GM21786 (cell line): Measurements from ENCODE around the gene IDH3A.

ENCODE experiments used
- ATAC-seq: cut with Tn5 transposase; IDR thresholded peaks from one replicate; pipeline ENCODE4 v1.9.1; 2021; ENCODE audit not compliant: unreplicated experiment

Gene IDH3A

DNA sequence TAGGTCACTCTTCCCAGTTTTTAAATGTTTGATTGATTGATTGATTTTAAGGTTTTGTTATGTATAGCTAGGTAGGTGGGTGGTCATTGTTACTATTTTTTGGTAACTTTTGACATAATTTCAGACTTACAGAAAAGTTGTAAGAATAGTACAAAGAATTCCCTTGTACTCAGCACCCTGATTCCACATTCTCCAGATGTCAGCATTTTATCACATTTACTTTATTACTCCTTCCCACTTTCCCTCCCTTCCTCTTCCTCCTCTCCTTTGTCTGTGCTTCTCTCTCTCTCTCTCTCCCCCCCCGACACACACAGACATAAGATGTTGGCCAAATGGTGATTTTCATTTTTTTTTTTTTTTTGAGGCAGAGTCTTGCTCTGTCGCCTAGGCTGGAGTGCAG lies 14.8 kb downstream of the IDH3A start:
- ATAC-seq: no peak

GRCh38 chr15:78167227-78167888 lies 18.2 kb downstream of the IDH3A start:
- ATAC-seq: peak; percentile 72

DNA sequence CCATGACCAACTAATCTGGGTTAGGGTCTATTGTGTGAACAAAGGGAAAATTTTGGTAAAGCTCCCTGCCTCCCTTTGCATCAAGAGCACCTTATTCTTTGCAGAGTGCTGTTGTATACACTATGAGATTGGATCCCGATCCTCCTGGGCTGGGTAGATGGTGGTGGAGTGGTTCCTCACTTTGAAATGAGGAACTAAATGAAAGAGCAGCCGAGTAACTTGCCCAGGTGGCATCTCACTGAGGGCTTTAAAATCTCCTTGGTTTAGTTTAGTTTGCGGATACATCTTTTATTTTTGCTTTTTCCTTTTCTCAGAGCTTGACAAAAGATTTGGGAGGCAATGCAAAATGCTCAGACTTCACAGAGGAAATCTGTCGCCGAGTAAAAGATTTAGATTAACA lies 19.4 kb downstream of the IDH3A start:
- no peak for ATAC-seq

- ATAC-seq: peak; percentile 65
Measured at GRCh38 chr15:78170848-78171773, 21.9 kb downstream of the IDH3A start.

DNA sequence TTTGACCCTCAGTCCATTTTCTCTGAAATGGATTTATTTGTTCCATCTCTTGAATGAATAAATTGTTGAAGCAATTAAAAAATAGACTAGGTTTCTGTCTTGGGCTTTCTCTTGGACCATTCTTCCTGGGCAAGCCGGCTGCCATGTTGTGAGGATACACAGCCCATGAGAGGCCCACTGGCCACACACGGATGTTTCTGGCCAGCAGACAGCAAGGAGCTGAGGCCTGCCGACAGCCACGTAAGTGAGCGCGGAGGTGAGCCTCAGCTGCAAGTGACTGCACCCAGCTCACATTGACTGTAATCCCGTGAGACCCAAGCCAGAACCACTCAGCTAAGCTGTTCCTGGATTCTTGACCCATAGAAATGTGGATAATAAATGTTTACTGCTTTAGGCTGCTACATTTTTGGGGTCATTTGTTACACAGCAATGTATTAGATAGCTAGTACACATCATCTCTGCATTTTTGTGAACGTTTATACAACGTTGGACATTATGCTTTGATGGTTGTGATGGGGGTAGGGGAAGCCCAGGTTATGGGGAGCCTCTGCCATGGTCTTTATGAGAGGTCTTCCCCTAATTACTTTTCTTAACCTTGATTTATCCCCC lies 22.8 kb downstream of the IDH3A start:
- ATAC-seq: no peak

GRCh38 chr15:78174401-78174800 lies 25.2 kb downstream of the IDH3A start:
- ATAC-seq: no peak

- no peak for ATAC-seq
Measured at GRCh38 chr15:78175330-78175729, 26.2 kb downstream of the IDH3A start.

DNA sequence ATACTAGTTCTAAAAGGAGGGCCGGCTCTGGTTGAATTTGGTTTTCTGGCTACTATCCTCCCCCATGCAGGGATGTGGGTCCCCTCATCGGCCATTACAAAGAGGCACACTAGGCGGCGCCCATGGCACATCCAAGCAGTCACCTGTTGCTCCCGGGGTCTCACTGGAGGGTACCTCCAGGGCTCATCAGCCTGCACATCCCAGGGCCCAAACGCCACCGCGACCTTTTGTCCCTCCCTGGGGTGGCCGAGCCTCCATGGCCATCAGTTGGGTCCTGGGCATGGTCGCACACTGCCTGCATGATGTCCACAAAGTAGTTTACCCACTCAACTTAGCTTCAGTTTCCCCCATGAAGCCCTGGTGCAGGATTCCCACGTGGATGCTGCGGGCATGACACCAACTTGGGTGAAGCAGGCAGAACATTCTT lies 28.3 kb downstream of the IDH3A start:
- no peak for ATAC-seq

DNA sequence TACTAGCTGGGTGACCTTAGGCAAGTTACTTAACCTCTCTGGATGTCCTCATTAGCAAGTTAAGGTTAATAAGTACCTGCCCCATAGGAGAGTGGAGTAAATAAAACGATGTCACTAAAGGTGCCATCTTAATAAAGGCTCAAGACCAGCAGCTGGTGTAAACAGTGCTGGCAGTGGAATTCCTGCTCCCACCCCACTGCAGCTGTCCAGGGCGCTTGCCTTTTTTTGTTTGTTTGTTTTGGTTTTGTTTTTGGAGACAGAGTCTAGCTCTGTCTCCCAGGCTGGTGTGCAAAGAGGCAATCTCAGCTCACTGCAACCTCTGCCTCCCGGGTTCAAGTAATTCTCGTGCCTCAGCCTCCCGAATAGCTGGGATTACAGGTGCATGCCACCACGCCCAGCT lies 28.9 kb downstream of the IDH3A start:
- ATAC-seq: no peak

GRCh38 chr15:78179286-78179840 lies 30.2 kb downstream of the IDH3A start:
- ATAC-seq: no peak

DNA sequence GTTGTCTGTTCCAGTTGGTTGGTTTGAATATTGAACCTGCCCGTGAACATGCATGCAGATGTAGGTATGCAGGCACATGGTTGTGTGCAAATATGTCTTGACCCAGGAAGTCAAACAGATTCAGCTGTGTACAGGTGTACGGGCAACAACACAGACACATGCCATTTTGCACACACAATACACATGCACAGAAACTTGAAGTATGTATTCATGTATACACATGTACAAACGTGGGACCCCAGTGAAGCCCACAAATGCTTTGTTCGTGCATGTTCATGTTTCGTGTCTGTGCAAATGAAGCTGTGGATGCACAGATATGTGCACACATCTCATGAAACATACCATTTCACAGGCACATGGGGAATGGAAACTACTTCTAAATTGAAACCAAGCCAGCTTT lies 30.7 kb downstream of the IDH3A start:
- no peak for ATAC-seq

GRCh38 chr15:78182336-78182700 lies 33.2 kb downstream of the IDH3A start:
- ATAC-seq: no peak

GRCh38 chr15:78182821-78183220 lies 33.7 kb downstream of the IDH3A start:
- ATAC-seq: no peak

DNA sequence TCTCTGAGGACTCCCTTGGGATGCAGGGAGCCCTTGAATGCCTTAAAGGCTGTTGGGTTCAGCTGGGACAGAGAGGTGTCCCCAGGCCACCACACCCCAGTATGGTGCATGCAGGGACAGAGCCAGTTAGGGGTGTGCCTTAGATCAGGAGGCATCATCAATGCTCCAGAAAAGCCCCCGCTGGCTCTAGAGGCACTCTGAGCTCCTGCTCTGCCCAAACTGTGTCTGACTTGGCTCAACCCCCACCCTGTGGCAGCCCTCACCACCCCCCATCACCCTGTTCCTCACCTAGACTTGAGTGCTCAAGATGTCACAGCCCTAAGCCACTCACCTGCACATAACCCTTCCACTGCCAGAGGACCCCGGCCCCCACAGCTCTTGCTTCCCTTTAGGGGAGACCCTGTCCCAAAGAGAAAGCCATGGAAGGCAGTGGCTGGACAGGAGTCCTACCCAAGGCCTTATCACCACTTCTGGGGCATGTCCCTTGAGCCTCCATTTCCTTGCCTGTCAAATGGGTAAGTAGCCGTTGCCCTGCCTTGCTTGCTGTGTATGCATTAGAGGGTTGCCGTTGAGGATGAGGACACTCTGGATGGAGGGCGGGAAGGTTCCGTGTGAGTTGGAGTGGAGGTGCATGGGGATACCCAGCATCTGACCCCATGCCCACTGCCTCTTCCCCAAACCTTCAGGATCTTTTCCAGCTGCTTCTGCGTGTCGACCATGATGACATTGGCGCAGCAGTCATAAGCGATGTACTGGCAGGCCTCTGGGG lies 43.8 kb downstream of the IDH3A start:
- ATAC-seq: no peak

DNA sequence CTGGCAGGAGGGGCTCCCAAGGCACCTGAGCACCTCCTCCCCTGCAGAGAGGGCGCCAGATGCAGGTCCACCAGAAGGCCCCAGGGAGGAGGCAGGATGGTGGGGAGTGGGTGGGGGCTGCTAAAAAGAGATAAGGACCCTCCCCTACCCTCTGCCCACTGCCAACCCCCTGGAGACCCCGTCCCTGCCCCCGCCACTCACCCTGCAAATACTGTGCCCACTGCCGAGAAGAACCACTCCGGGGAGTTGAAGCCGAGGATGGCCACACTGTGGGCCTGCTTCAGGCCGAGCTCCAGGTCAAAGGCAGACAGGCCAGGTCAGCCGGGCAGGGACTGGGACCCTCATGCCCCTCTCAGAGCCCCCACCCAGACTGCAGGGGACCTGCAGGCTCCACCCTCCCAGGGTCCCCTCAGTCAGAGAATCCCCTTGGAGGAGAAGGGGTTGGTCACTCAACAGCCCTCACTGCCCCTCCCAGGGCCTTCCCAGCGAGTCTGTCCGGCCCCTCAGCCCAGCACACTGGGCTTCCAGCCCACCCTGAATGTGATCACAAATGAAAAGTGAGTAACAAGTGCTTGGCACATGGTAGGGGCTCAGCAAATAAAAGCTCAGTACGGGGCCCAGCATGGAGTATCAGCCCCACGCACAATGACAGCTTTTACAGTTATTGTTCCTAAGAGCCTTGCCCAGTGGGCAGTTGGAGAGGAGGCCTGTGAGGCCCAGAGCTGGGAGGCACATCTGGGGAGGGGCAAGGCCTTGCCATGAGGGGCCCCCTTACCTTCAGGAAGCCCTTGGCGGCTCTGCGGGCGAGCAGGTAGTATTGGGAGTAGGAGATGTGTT lies 44.8 kb downstream of the IDH3A start:
- no peak for ATAC-seq

GRCh38 chr15:78194568-78194925 lies 45.4 kb downstream of the IDH3A start:
- no peak for ATAC-seq

- no peak for ATAC-seq
Measured at GRCh38 chr15:78195735-78196201, 46.6 kb downstream of the IDH3A start.

GRCh38 chr15:78197632-78198031 lies 48.5 kb downstream of the IDH3A start:
- no peak for ATAC-seq

DNA sequence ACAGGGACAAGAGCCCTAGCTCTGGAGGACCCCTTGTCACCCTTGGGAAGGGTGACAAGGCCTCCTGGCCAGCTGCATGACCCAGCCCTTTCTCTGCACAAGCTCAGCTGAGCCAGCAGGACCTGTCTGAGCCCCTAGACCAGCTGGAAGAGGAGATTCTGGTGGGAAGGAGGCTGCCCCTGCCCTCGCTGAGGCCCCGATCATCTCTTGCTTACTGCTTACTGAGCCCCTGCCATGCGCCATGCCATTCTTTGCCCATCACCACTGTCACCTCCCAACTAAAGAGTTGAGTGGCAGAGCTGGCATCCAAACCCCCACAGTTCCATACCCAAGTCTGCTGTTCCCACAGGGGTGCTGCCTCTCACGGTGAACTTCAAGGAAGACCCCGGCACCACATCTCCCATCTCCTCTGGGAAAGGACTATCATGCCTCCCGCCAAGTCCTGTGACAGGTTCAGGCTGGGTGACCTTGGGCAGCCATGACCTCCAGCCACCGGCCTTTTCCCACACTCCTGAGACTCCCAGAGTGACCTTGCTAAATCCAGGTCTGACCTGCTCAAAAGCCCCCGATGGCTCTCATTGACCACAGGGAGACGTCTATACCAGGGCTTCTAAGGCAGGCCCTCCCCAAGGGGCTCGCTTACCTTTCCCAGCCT lies 51.2 kb downstream of the IDH3A start:
- no peak for ATAC-seq
